GM19395 (cell line): ENCODE measurements around the gene YJEFN3.

ENCODE experiments used
- ATAC-seq: cut with Tn5 transposase; IDR thresholded peaks from one replicate; pipeline ENCODE4 v1.9.1; 2021; ENCODE audit warnings: mild to moderate bottlenecking, moderate library complexity; ENCODE audit not compliant: unreplicated experiment

YJEFN3 gene

DNA sequence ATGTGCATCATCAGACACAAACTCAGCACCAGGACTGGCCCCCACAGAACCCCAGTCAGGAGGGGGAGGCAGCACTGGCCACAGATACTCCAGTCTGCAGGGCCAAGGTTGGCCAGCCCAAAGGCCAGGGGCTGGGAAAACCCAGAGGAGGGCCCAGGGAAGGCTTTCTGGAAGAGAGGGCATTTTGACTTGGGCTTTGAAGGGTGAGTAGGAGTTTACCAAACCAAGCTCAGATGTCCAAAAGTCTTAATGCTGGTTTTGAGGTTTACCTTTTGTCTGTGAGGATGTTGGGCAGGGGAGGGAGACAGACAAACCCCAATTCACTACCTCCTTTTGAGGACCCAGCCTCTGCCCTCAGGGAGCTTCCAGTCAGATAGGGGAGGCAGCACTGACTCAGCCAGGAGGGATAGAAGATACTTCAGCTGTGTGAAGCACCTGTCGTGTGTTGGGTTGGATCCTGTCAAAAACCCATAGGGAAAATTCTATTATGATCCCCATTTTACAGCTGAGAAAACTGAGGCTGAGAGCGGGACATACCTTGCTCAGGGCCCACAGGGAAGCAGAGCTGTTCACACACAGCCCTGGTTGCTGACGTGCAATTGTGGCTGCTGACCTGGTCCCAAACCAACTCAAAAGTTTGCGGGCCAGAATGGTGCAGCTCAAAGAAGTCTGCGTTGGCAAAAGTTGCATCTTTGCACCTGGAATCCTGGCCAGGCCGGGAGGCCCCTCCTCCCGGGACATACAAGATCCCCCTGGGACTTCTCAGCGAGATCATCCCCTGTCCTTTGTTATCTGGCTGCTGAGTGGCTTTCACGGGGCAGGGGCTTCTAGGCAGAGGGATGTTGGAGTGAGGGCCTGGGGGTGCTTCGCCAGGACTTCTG lies 22.5 kb downstream of the YJEFN3 start:
- no peak for ATAC-seq

- no peak for ATAC-seq
These were observed 23.1 kb downstream of the YJEFN3 start for GRCh38 chr19:19551853-19552192.

DNA sequence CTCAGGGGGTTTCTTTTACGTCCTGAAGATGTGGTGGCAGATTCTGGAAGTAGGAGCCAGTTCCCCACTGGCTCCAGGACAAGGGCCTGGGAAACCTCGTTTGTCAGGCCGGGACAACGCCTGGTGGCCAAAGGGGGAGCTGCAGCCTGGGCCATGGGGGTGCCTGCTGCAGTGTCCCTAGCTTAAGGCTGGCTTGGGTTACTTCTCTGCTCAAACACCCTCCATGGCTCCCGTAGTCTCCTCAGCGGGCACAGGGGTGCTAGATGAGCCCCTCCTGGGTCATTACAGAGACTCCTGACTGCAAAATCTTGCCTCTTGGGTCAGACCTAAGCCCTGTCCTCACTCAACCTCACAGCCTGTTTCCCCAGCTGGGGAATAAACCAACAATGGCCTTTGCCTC lies 24.1 kb downstream of the YJEFN3 start:
- ATAC-seq: no peak

GRCh38 chr19:19553670-19554069 lies 25.0 kb downstream of the YJEFN3 start:
- no peak for ATAC-seq

DNA sequence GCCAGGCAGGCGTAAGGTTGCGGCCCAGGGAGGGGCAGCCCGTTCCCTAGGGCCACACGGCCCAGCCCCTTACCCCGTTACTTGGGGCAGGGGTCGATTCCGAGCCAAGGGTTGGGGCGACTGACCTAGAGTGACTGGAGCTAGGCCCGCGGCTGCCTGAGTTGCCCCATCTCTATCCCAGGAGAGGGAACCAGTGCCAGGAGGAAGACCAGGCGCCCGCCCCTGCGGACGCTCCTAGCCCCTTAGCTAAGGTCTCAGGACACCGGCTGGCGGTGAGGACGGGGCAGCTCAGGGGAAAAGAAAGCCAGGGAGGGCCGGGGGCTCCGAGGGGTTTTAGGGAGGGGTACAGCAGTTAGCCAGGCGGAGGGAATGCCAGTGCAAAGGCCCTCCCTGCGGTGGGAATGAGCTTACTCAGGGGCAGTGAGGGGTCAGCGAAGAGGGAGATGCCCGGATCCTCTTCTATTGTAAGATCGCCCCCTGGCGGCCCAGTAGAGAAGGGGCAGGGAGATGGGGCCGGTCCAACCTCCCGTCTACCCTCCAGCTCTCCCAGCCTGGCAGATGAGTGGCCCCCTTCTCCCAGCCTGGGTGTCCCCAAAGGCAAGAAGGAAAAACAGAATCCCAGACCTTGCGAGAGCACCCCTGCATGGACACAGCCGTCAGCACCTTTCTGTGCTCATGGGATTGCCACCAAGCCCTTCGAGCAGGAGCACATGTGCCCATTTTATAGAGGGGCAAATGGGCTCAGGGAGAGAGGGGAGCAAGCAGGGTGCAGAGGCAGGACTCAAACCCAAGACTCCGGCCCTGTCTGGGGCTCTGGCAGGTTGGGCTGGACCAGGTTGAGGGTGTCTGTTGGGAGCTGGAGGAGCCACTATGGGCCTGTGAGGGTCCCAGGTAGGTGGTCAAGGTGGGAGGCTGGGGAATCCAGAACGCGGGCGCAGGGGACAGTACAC lies 25.6 kb downstream of the YJEFN3 start:
- no peak for ATAC-seq

- no peak for ATAC-seq
These were observed 29.3 kb downstream of the YJEFN3 start for GRCh38 chr19:19558055-19558454.

GRCh38 chr19:19558636-19559035 lies 29.9 kb downstream of the YJEFN3 start:
- no peak for ATAC-seq

GRCh38 chr19:19559931-19560330 lies 31.2 kb downstream of the YJEFN3 start:
- no peak for ATAC-seq

DNA sequence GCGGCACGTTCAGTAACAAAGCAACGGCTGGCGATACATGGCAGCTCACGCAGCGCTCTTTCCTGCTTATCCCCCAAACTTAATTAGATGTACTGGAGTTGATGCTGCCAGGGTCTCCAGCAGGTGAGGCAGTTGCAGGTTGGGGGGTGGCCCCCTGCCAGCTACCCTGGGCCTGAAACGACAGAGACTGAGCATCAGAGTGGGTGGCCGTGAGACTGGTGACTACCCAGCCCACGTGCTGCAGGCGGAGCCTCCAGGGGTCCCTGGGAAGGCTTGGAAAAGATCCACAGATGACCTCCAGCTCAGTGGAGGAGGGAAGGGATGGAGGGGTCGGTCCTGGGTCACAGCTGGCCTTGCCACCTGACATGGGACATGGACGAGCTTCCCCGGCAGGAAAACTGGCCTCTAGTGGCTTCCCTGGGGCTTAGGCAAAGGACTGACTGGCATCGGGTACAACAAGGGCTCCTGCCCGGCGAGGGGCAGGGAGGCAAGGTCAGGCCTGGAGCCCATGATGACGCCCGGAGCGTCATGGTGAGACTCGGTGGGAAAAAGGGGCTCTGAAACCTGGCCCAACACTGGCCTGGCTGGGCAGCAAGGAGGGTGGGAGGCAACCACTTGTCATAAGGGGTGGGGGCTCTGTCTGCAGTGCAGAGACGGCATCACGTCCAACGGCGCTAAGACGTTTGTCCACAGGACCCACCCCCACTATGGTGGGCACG lies 33.4 kb downstream of the YJEFN3 start:
- no peak for ATAC-seq

DNA sequence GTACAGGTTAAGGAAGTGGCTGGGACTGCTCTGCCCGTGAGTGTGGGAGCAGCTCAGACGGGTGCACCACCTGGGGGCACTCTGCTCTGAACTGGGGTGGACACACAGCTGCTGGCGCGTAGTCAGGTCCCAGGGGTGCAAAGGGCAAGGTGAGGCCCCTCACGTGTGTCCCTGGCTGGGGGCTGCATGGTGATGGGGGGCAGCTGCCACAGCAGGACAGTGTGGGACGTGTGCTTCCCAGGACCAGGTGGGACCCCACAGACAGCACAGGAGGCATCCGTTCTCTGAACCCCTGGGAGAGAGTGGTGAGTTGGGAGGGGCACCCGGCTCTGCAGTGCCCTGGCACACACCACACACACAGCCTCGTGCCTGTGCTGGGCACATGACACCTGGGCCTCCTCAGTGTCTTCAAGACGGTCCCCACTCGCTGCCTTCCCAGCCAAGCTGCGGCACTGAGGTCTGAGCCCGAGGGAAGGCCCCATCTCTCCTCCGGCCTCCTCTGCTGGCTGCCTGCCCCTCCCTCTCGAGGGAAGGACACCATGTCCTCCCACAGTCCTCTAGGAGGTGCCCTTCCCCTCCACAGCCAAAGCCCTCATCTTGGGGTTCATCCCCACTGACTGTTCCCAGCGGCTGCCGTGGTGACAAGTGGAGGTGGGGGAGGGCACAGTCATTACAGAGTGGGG lies 34.1 kb downstream of the YJEFN3 start:
- no peak for ATAC-seq

- ATAC-seq: no peak
These were observed 34.7 kb downstream of the YJEFN3 start for GRCh38 chr19:19563348-19563848.

- no peak for ATAC-seq
These were observed 37.6 kb downstream of the YJEFN3 start for GRCh38 chr19:19566306-19566705.

- no peak for ATAC-seq
These were observed 38.7 kb downstream of the YJEFN3 start for GRCh38 chr19:19567391-19567790.

GRCh38 chr19:19568802-19569756 lies 40.4 kb downstream of the YJEFN3 start:
- no peak for ATAC-seq

- no peak for ATAC-seq
These were observed 41.9 kb downstream of the YJEFN3 start for GRCh38 chr19:19570571-19570970.

DNA sequence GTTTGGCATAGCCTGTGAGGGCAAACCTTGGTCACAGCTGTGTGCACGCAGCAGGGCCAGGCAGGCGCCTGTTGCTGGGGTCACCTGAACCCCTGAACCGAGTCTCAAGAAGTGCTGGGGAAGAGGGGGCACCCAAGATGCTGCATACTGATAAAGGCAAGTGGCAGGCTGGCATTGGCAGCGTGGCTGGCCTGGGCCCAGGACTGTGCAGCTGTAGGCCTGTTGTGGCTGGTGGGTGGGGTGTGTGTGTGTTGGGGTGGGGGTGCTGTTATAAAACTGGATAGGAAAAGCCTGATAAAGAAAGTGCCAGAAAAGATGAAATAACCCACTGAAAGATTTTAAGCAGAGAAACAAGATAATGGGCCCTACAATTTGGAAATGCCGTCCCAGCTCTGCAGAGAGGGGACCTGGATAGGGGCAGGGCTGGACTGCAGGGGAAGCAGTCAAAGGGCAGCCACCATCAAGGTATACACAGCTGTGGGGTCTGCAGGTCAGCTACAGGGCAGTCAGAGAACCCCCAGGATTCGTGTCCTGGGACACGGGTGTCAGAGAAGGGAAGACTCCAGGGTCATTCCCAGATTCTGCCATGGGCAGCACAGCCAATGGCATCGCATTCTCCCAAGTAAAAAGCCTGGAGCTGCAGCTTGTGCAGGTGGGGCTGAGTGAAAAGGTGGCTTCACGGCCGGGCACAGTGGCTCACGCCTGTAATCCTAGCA lies 42.5 kb downstream of the YJEFN3 start:
- ATAC-seq: no peak

DNA sequence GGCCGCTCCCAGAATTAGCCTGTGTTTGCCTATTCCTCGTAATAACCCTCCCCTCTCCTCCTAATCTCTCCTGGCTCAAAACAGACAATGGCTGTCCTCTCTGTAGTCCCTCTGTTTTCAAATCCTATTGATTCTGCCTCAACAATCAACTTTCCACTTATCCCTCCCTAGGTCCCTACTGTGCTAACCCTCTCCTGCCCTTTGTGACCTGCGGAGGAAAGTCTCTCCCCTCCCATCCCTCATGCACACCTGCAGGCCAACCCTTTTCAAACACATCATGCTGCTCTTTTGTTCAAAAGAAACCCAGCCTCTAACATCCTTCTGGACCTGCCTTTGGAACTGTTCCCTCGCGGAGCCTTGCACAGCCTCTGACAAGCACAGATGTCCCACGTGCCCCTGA lies 46.7 kb downstream of the YJEFN3 start:
- ATAC-seq: no peak

DNA sequence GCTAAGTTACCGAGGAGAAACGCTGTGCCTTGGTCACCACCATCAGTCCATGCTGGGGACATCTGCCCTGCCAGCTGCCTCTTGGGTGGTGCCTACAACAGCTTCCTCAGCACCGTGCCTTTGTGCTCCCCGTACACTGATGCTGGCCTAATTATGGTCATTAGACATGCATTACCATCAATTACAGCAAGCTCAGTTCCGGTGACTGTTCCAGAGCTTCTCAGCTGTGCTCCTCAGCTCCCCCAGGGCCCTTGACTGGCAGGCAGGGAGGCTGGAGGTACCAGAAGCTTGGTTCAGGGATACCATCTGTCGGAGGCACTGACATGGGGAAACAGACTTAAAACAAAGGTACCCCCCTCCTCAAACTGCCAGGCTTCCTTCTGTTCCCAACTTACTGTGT lies 49.5 kb downstream of the YJEFN3 start:
- ATAC-seq: no peak
